Astrocyte (in vitro differentiated cells and primary cell): ENCODE results near the gene CTSF. TPM values are rescaled to one million over a fixed set of nuclear protein-coding genes. Genes with fewer than 3 reads are reported as not detected.

Source experiments
- DNase-seq: peaks from one replicate; pipeline ENCODE4 v3.0.0-alpha.2; 2010; ENCODE audit warnings: low read depth
- FAIRE-seq: peaks from 2 replicates; lab custom pipeline; 2011; peaks lifted over from hg19 to GRCh38; lab: Jason Lieb, UNC
- H2AFZ ChIP-seq: 2 replicates; pipeline ENCODE4 v1.6.0; 2012; ENCODE audit warnings: low read depth, low read length, inconsistent platforms
- H3K27ac ChIP-seq: 2 replicates; pipeline ENCODE4 v1.5.1; 2011; ENCODE audit warnings: low read depth, low read length, inconsistent platforms
- H3K27me3 ChIP-seq: 2 replicates; pipeline ENCODE4 v1.6.0; 2011; ENCODE audit warnings: low read length, inconsistent platforms; ENCODE audit not compliant: insufficient read depth
- H3K36me3 ChIP-seq: 2 replicates; pipeline ENCODE4 v1.5.1; 2011; ENCODE audit warnings: low read length, inconsistent platforms; ENCODE audit not compliant: insufficient read depth
- H3K4me1 ChIP-seq: 2 replicates; pipeline ENCODE4 v1.5.1; 2011; ENCODE audit warnings: low read length, inconsistent platforms; ENCODE audit not compliant: insufficient read depth
- H3K4me2 ChIP-seq: 2 replicates; pipeline ENCODE4 v1.6.0; 2012; ENCODE audit warnings: low read length, inconsistent platforms
- H3K4me3 ChIP-seq: 2 replicates; pipeline ENCODE4 v1.5.1; 2011; ENCODE audit warnings: low read depth, mild to moderate bottlenecking, low read length, inconsistent platforms; ENCODE audit not compliant: insufficient read depth
- H3K79me2 ChIP-seq: 2 replicates; pipeline ENCODE4 v1.6.0; 2012; ENCODE audit warnings: mild to moderate bottlenecking, low read length, inconsistent platforms; ENCODE audit not compliant: insufficient read depth
- H3K9ac ChIP-seq: 2 replicates; pipeline ENCODE4 v1.6.0; 2012; ENCODE audit warnings: mild to moderate bottlenecking, low read length, inconsistent platforms
- H3K9me3 ChIP-seq: 2 replicates; pipeline ENCODE4 v1.5.1; 2012; ENCODE audit warnings: low read depth, mild to moderate bottlenecking, low read length, inconsistent platforms; ENCODE audit not compliant: insufficient read depth
- H4K20me1 ChIP-seq: 2 replicates; pipeline ENCODE4 v1.6.0; 2012; ENCODE audit warnings: low read length, inconsistent platforms; ENCODE audit not compliant: insufficient read depth
- H3K27ac Mint-ChIP-seq: one replicate; pipeline ENCODE4 v1.8.0; 2021; ENCODE audit warnings: mild to moderate bottlenecking, mixed read lengths; ENCODE audit not compliant: unreplicated experiment
- H3K27me3 Mint-ChIP-seq: one replicate; pipeline ENCODE4 v1.8.0; 2021; ENCODE audit warnings: low read depth, mixed read lengths; ENCODE audit not compliant: unreplicated experiment
- H3K36me3 Mint-ChIP-seq: one replicate; pipeline ENCODE4 v1.8.0; 2021; ENCODE audit warnings: low read depth, mixed read lengths; ENCODE audit not compliant: unreplicated experiment
- H3K4me1 Mint-ChIP-seq: one replicate; pipeline ENCODE4 v1.8.0; 2021; ENCODE audit warnings: low read depth, mixed read lengths; ENCODE audit not compliant: unreplicated experiment
- H3K4me3 Mint-ChIP-seq: one replicate; pipeline ENCODE4 v1.8.0; 2021; ENCODE audit warnings: mild to moderate bottlenecking, moderate library complexity, mixed read lengths; ENCODE audit not compliant: unreplicated experiment
- H3K9me3 Mint-ChIP-seq: one replicate; pipeline ENCODE4 v1.8.0; 2021; ENCODE audit warnings: mild to moderate bottlenecking, mixed read lengths; ENCODE audit not compliant: unreplicated experiment
- CTCF ChIP-seq: IDR thresholded peaks from 2 replicates; pipeline ENCODE4 v1.5.1; 2011; ENCODE audit warnings: low read depth, mild to moderate bottlenecking, inconsistent platforms, low read length, moderate library complexity; ENCODE audit not compliant: insufficient read depth
- EZH2 ChIP-seq: IDR thresholded peaks from 2 replicates; pipeline ENCODE4 v1.6.1; 2012; ENCODE audit warnings: mild to moderate bottlenecking, low read length, inconsistent platforms; ENCODE audit not compliant: insufficient read depth
- total RNA-seq: library from RNA; stranded (reverse); gene quantifications from 2 replicates; pipeline ENCODE4 v1.2.1, GENCODE V29; 2021

The CTSF gene
- total RNA-seq, 1 donor from 2014 or later, result 1.5 TPM

- Mint-ChIP-seq H3K27ac (no peak overlapping the region), H3K4me3 (no peak overlapping the region), H3K36me3 (peaks cover 18% of the 10 kb centered on the region), H3K27me3 (no peaks in the 10 kb centered on the region), H3K9me3 (peaks cover 3% of the 10 kb centered on the region), H3K4me1 (no peaks in the 10 kb centered on the region)
- FAIRE-seq (no peak), DNase-seq (no peak)
- Histone ChIP-seq H4K20me1 (no peaks in the 10 kb centered on the region), H3K9me3 (no peaks in the 10 kb centered on the region), H3K27ac (no peak overlapping the region), H3K79me2 (no peaks in the 10 kb centered on the region), H2AFZ (no peak overlapping the region), H3K9ac (no peak overlapping the region), H3K27me3 (no peaks in the 10 kb centered on the region), H3K36me3 (peaks cover 10% of the 10 kb centered on the region), H3K4me1 (no peaks in the 10 kb centered on the region), H3K4me3 (no peak overlapping the region), H3K4me2 (no peak overlapping the region)
- TF ChIP-seq EZH2 (no peak), CTCF (no peak)
Measured at GRCh38 chr11:66523611-66524010, 44.8 kb downstream of the CTSF start.

Other genes starting within 250 kb of the CTSF start
- 8.5 and 12.0 TPM in 2 replicates for gene RIN1, start 232.2 kb downstream of the CTSF start, total RNA-seq
- 43.5 and 47.8 TPM in 2 replicates for gene BRMS1, start 223.5 kb downstream of the CTSF start, total RNA-seq
- gene B4GAT1, start 221.0 kb downstream of the CTSF start, total RNA-seq, result 25.2 and 28.4 TPM in 2 replicates
- gene SLC29A2, start 196.8 kb downstream of the CTSF start, total RNA-seq, result 5.0 and 6.6 TPM in 2 replicates
- gene NPAS4, start 147.6 kb downstream of the CTSF start, total RNA-seq, result 0.20 and 0.50 TPM in 2 replicates
- 30.0 and 33.1 TPM in 2 replicates for gene MRPL11, start 129.8 kb downstream of the CTSF start, total RNA-seq
- gene PELI3, start 101.7 kb downstream of the CTSF start, total RNA-seq, result 3.9 and 4.6 TPM in 2 replicates
- gene DPP3, start 88.2 kb downstream of the CTSF start, total RNA-seq, result 57.4 and 60.0 TPM in 2 replicates
- gene BBS1, start 58.0 kb downstream of the CTSF start, total RNA-seq, result 18.8 and 20.3 TPM in 2 replicates
- 13.5 and 15.6 TPM in 2 replicates for gene ZDHHC24, start 22.6 kb downstream of the CTSF start, total RNA-seq
- gene ACTN3, start 21.7 kb downstream of the CTSF start, total RNA-seq, result not detected in 2 replicates
- gene CCDC87, start 24.5 kb upstream of the CTSF start, total RNA-seq, result 0.31 and 0.34 TPM in 2 replicates
- 23.1 and 23.2 TPM in 2 replicates for gene CCS, start 24.6 kb upstream of the CTSF start, total RNA-seq
- 47.6 and 59.7 TPM in 2 replicates for gene RBM14, start 48.0 kb upstream of the CTSF start, total RNA-seq
- gene RBM4, start 70.1 kb upstream of the CTSF start, total RNA-seq, result 151 and 153 TPM in 2 replicates
- gene RBM4B, start 109.3 kb upstream of the CTSF start, total RNA-seq, result 17.3 and 20.3 TPM in 2 replicates
- 18.2 and 22.7 TPM in 2 replicates for gene SPTBN2, start 160.6 kb upstream of the CTSF start, total RNA-seq